ENCODE data around the gene CD300LF. TPM values are rescaled to one million over a fixed set of nuclear protein-coding genes. Genes with fewer than 3 reads are reported as not detected.

Gene CD300LF
- total RNA-seq, 1 donor from 2014 or later: not detected

DNA sequence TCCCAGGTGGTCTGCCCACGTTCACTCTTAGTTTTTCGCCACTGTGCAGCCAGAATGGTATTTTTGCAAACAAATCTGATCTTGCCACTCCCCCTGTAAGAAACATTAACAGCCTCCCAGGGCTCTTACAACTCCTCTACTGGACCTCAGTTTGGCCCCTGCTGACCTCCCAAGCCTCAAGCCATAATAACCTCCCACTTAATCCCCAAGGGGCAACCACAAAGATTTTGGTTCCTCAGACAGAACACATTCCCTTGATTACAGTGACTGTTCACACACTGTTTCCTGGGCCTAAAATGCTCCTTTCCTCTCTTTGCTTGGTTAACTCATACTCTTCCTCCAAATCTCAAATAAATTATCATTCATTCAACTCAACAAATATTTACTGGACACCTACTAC lies 67.7 kb downstream of the CD300LF start:
- peak; percentile 14 for DNase-seq (ENCODE audit: low read depth)

- no peak for DNase-seq (ENCODE audit: low read depth)
Observed at GRCh38 chr17:74644419-74644818, 68.3 kb downstream of the CD300LF start.

Small RNA genes lying within 50 kb of the gene (microRNA-seq; reads per million reads assigned to microRNA genes)
- gene MIR3615: 97.1 reads per million, percentile 55 among the genes with 10 or more reads in this experiment

Other genes with a start within 250 kb of the CD300LF start
- not detected in 2 replicates for gene CD300A, start 246.3 kb downstream of the CD300LF start, total RNA-seq
- gene CD300LB, start 181.4 kb downstream of the CD300LF start, total RNA-seq: not detected in 2 replicates
- not detected in 2 replicates for gene CD300C, start 166.8 kb downstream of the CD300LF start, total RNA-seq
- gene CD300H, start 145.4 kb downstream of the CD300LF start, total RNA-seq: not detected in 2 replicates
- not detected in 2 replicates for gene CD300LD, start 120.6 kb downstream of the CD300LF start, total RNA-seq
- not detected in 2 replicates for gene CD300E, start 89.2 kb downstream of the CD300LF start, total RNA-seq
- gene RAB37, start 24.3 kb upstream of the CD300LF start, total RNA-seq: 0.57 TPM in 1 of 2 replicates, not detected in the other
- gene NHERF1, start 35.7 kb upstream of the CD300LF start, total RNA-seq: 54.0 and 63.8 TPM in 2 replicates
- 47.7 and 50.4 TPM in 2 replicates for gene NAT9, start 63.4 kb upstream of the CD300LF start, total RNA-seq
- 0.05 TPM in 1 of 2 replicates, not detected in the other for gene GRIN2C, start 147.0 kb upstream of the CD300LF start, total RNA-seq
- 7.9 and 11.7 TPM in 2 replicates for gene FDXR, start 160.1 kb upstream of the CD300LF start, total RNA-seq
- gene FADS6, start 180.7 kb upstream of the CD300LF start, total RNA-seq: not detected in 2 replicates
- not detected in 2 replicates for gene USH1G, start 210.3 kb upstream of the CD300LF start, total RNA-seq
- not detected in 2 replicates for gene OTOP2, start 211.3 kb upstream of the CD300LF start, total RNA-seq
- gene OTOP3, start 223.0 kb upstream of the CD300LF start, total RNA-seq: not detected in 2 replicates

Measured in myocyte (in vitro differentiated cells).